Endothelial cell of umbilical vein (primary cell): ENCODE measurements around the gene PIK3AP1. TPM values are rescaled to one million over a fixed set of nuclear protein-coding genes. Genes with fewer than 3 reads are reported as not detected.

Experiments used
- BruUV-seq: library from RNA; stranded (reverse); fragments of 400-500 nt; replicated peaks from 2 replicates; lab custom pipeline; 2021; lab: Mats Ljungman, UMichigan
- CTCF ChIA-PET: fragments of 300-600, 350-600 bp; sonication (Branson Sonifier 250); formaldehyde crosslinking; loops from one replicate; lab custom pipeline; 2021; ENCODE audit warnings: antibody characterized with exemption, inconsistent platforms; lab: Charles Lee
- POLR2A ChIA-PET: fragments of 300-600, 350-600 bp; sonication (Branson Sonifier 250); formaldehyde crosslinking; loops from one replicate; lab custom pipeline; 2021; ENCODE audit warnings: antibody characterized with exemption, inconsistent platforms; lab: Charles Lee
- DNase-seq: peaks from one replicate; pipeline ENCODE4 v3.0.0-alpha.2; 2011; ENCODE audit warnings: low read depth, low spot score
- FAIRE-seq: peaks from 2 replicates; lab custom pipeline; 2011; peaks lifted over from hg19 to GRCh38; lab: Jason Lieb, UNC
- H2AFZ ChIP-seq: 2 replicates; pipeline ENCODE4 v1.6.0; 2012; ENCODE audit warnings: low read depth, low read length, control low read depth, inconsistent platforms
- H3K27ac ChIP-seq: 2 replicates; pipeline ENCODE4 v1.5.1; 2011; ENCODE audit warnings: low read depth, mild to moderate bottlenecking, control low read depth, low read length, moderate library complexity; ENCODE audit not compliant: insufficient read depth
- H3K27me3 ChIP-seq, 2 experiments: 2 replicates each; pipeline versions ENCODE4 v1.6.0 to v1.6.1; 2011; ENCODE audit warnings: low read length in 2 of 2, mixed read lengths in 1 of 2; ENCODE audit not compliant: control insufficient read depth in 2 of 2, insufficient read depth in 2 of 2
- H3K36me3 ChIP-seq, 2 experiments: 2 replicates in 1 of 2; 3 replicates in 1 of 2; pipeline ENCODE4 v1.5.1; 2011; ENCODE audit warnings: low read length in 2 of 2, mild to moderate bottlenecking in 1 of 2, moderate library complexity in 1 of 2; ENCODE audit not compliant: control insufficient read depth in 2 of 2, insufficient read depth in 2 of 2; ENCODE audit errors: extremely low read depth in 1 of 2
- H3K4me1 ChIP-seq: 3 replicates; pipeline ENCODE4 v1.5.1; 2011; ENCODE audit warnings: mild to moderate bottlenecking, low read length; ENCODE audit not compliant: control insufficient read depth, insufficient read depth; ENCODE audit errors: extremely low read depth
- H3K4me2 ChIP-seq: 2 replicates; pipeline ENCODE4 v1.6.1; 2011; ENCODE audit warnings: low read length, control low read depth, mixed read lengths; ENCODE audit not compliant: insufficient read depth
- H3K4me3 ChIP-seq, 3 experiments: fragments of 200-600 bp in 1 of 3; sonication (generic), shearing (Covaris generic) in 1 of 3; replicated peaks in 1 of 3; 2 replicates each; pipeline ENCODE4 v1.5.1; 2011 to 2016; ENCODE audit warnings: control low read depth in 3 of 3, low read length in 3 of 3, mild to moderate bottlenecking in 2 of 3, inconsistent platforms in 1 of 3, low read depth in 1 of 3, moderate library complexity in 1 of 3; ENCODE audit not compliant: insufficient read depth in 1 of 3
- H3K79me2 ChIP-seq: 2 replicates; pipeline ENCODE4 v1.6.0; 2012; ENCODE audit warnings: low read length, inconsistent platforms; ENCODE audit not compliant: control insufficient read depth, insufficient read depth
- H3K9ac ChIP-seq: replicated peaks from 2 replicates; pipeline ENCODE3; 2011; ENCODE audit warnings: low read length, control low read depth; ENCODE audit not compliant: insufficient read depth; ENCODE audit errors: extremely low read depth
- H3K9me1 ChIP-seq: replicated peaks from 3 replicates; pipeline ENCODE4 v1.6.0; 2011; ENCODE audit warnings: mild to moderate bottlenecking, low read length; ENCODE audit not compliant: control insufficient read depth, insufficient read depth; ENCODE audit errors: extremely low read depth
- H3K9me3 ChIP-seq: replicated peaks from 2 replicates; pipeline ENCODE4 v1.5.1; 2012; ENCODE audit warnings: low read length, inconsistent platforms; ENCODE audit not compliant: control insufficient read depth, insufficient read depth
- H4K20me1 ChIP-seq: replicated peaks from 2 replicates; pipeline ENCODE3; 2011; ENCODE audit warnings: mild to moderate bottlenecking, low read length; ENCODE audit not compliant: control insufficient read depth, insufficient read depth; ENCODE audit errors: extremely low read depth
- CTCF ChIP-seq, 2 donors: IDR thresholded peaks; 1 replicate in 1 of 2; 2 replicates in 1 of 2; pipeline ENCODE4 v1.5.1; 2011; ENCODE audit warnings: low read length in 2 of 2, mild to moderate bottlenecking in 2 of 2, moderate library complexity in 2 of 2, control low read depth in 1 of 2, inconsistent platforms in 1 of 2, low read depth in 1 of 2; ENCODE audit not compliant: insufficient read depth in 1 of 2; ENCODE audit errors: extremely low read depth in 1 of 2
- EZH2 ChIP-seq: IDR thresholded peaks from 2 replicates; pipeline ENCODE4 v1.6.1; 2012; ENCODE audit warnings: borderline replicate concordance, low read depth, mild to moderate bottlenecking, moderate library complexity, low read length, inconsistent platforms; ENCODE audit not compliant: severe bottlenecking
- FOS ChIP-seq: IDR thresholded peaks from 2 replicates; pipeline ENCODE4 v1.6.1; 2011; ENCODE audit warnings: mild to moderate bottlenecking, low read length, moderate library complexity, borderline replicate concordance; ENCODE audit not compliant: insufficient read depth
- GATA2 ChIP-seq: IDR thresholded peaks from 2 replicates; pipeline ENCODE4 v1.7.0; 2011; ENCODE audit warnings: low read depth, mild to moderate bottlenecking, moderate library complexity, mixed read lengths, low read length; ENCODE audit not compliant: insufficient read length, insufficient read depth
- JUN ChIP-seq: IDR thresholded peaks from 2 replicates; pipeline ENCODE4 v1.6.1; 2011; ENCODE audit warnings: borderline replicate concordance, low read depth; ENCODE audit not compliant: insufficient read length, insufficient read depth
- MAX ChIP-seq: IDR thresholded peaks from 2 replicates; pipeline ENCODE4 v1.6.1; 2011; ENCODE audit not compliant: insufficient read depth, insufficient read length
- MYC ChIP-seq: IDR thresholded peaks from one replicate; pipeline ENCODE4 v1.6.1; 2011; ENCODE audit warnings: mild to moderate bottlenecking, low read depth, low read length
- POLR2A ChIP-seq: IDR thresholded peaks from 2 replicates; pipeline ENCODE4 v1.6.1; 2012; ENCODE audit warnings: low read depth, mild to moderate bottlenecking, control low read depth, low read length
- POLR2AphosphoS5 ChIP-seq: IDR thresholded peaks from 2 replicates; pipeline ENCODE4 v1.6.1; 2012; ENCODE audit warnings: low read depth, mild to moderate bottlenecking, control low read depth, low read length, moderate library complexity; ENCODE audit not compliant: insufficient read depth
- dilution Hi-C: fragments of 300-500 bp; cut with MboI; formaldehyde crosslinking; loops from one replicate; pipeline ENCODE4 v1.15.0; 2019; ENCODE audit warnings: low sequenced_read_pairs; ENCODE audit not compliant: extremely low pct_ligation_motif_present
- intact Hi-C: fragments of 100-400 bp; cut with micrococcal nuclease; formaldehyde crosslinking; loops from one replicate; pipeline ENCODE4 v1.10.0; 2022
- polyA plus RNA-seq, 4 experiments: library from polyadenylated mRNA; depleted of rRNA in 3 of 4; stranded (reverse) in 3 of 4; unstranded in 1 of 4; fragments of >200 nt; gene quantifications; 2 replicates each; pipeline versions ENCODE4 v1.2.1 to v1.2.3, GENCODE V29; 2011 to 2012; ENCODE audit warnings: missing spikeins in 1 of 4
- total RNA-seq: library from RNA; stranded (reverse); gene quantifications from 2 replicates; pipeline ENCODE4 v1.2.3, GENCODE V29; 2021

Gene PIK3AP1
- total and polyA plus RNA-seq, 2 donors (not counting 3 experiments of a cell fraction or from before 2014, with no cell fraction given): 0.04 TPM; not detected in 1

- H3K4me3 ChIP-seq: peak overlapping the region; percentile 59 to 92 (median 61)
- CTCF ChIA-PET: interaction anchor here (0.6 to 1.2 kb wide), 3 partner anchors 20 to 632 kb away, joined by 3 read pairs; partner anchors contain the start of gene TLL2
- intact Hi-C loops: loop anchor here (2.0 to 10.0 kb wide), 4 partner anchors 19 to 541 kb away; partner anchors contain the start of genes CCNJ and TLL2
- peak; percentile 41 for DNase-seq
- H4K20me1 ChIP-seq: peaks cover 22% of the 10 kb centered on the region
- no peaks in the 10 kb centered on the region for H3K36me3 ChIP-seq
- H3K27ac ChIP-seq: peak overlapping the region; percentile 98
- H2AFZ ChIP-seq: no peak overlapping the region
- H3K9me1 ChIP-seq: peaks cover 3% of the 10 kb centered on the region
- H3K9me3 ChIP-seq: no peaks in the 10 kb centered on the region
- H3K27me3 ChIP-seq: no peaks in the 10 kb centered on the region
- TF ChIP-seq EZH2: no peak
- no peak for TF ChIP-seq JUN
- no peak for TF ChIP-seq POLR2AphosphoS5
- TF ChIP-seq MAX: no peak
- no peak for TF ChIP-seq FOS
- no peak for TF ChIP-seq MYC
- no peak for TF ChIP-seq CTCF (IDR thresholded peaks at IDR 0.05; ENCODE audit: extremely low read depth in 1 of 2, insufficient read depth in 1 of 2, low read depth in 1 of 2, low read length in 2 of 2)
- TF ChIP-seq POLR2A: no peak
- TF ChIP-seq GATA2: no peak
- H3K79me2 ChIP-seq: peaks cover 57% of the 10 kb centered on the region
- peak overlapping the region; percentile 96 for H3K4me2 ChIP-seq
- dilution Hi-C loops: no loop called here
- BruUV-seq: TSS peak; percentile 33
- H3K9ac ChIP-seq: peak overlapping the region; percentile 97
- no peak for FAIRE-seq
- POLR2A ChIA-PET: no interaction called here
- H3K4me1 ChIP-seq: peaks cover 56% of the 10 kb centered on the region
Measured at GRCh38 chr10:96585736-96586418, 134.4 kb downstream of the PIK3AP1 start.
